GM10266 (cell line): Measurements from ENCODE around the gene RANBP17.

Experiments
- DNase-seq: peaks from one replicate; pipeline ENCODE4 v3.0.0; 2012; ENCODE audit errors: extremely low spot score
- TF ChIP-seq, protein P1 (sequence below): IDR thresholded peaks from 2 replicates; pipeline ENCODE4 v1.5.1; 2012; ENCODE audit warnings: mild to moderate bottlenecking, low read depth; ENCODE audit not compliant: control insufficient read depth, insufficient read depth; ENCODE audit errors: missing control alignments

Gene RANBP17

DNA sequence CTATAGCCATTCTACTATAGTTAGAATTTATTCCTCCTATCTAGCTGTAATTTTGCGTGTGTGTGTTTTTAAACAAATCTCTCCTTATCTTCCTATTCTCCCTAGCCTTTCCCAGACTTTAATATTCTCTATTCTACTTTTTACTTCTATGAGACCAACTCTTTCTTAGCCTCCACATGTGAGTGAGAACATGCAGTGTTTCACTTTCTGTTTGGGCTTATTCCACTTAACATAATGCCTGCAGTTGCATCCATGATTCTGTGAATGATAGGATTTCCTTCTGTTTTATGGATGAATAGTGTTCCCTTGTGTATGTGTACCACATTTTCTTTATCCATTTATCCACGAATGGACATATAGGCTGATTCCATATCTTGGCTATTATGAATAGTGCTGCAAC, 254.9 kb downstream of the RANBP17 start:
- DNase-seq, result no peak
- TF ChIP-seq, protein P1, sequence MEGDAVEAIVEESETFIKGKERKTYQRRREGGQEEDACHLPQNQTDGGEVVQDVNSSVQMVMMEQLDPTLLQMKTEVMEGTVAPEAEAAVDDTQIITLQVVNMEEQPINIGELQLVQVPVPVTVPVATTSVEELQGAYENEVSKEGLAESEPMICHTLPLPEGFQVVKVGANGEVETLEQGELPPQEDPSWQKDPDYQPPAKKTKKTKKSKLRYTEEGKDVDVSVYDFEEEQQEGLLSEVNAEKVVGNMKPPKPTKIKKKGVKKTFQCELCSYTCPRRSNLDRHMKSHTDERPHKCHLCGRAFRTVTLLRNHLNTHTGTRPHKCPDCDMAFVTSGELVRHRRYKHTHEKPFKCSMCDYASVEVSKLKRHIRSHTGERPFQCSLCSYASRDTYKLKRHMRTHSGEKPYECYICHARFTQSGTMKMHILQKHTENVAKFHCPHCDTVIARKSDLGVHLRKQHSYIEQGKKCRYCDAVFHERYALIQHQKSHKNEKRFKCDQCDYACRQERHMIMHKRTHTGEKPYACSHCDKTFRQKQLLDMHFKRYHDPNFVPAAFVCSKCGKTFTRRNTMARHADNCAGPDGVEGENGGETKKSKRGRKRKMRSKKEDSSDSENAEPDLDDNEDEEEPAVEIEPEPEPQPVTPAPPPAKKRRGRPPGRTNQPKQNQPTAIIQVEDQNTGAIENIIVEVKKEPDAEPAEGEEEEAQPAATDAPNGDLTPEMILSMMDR, result no peak

DNA sequence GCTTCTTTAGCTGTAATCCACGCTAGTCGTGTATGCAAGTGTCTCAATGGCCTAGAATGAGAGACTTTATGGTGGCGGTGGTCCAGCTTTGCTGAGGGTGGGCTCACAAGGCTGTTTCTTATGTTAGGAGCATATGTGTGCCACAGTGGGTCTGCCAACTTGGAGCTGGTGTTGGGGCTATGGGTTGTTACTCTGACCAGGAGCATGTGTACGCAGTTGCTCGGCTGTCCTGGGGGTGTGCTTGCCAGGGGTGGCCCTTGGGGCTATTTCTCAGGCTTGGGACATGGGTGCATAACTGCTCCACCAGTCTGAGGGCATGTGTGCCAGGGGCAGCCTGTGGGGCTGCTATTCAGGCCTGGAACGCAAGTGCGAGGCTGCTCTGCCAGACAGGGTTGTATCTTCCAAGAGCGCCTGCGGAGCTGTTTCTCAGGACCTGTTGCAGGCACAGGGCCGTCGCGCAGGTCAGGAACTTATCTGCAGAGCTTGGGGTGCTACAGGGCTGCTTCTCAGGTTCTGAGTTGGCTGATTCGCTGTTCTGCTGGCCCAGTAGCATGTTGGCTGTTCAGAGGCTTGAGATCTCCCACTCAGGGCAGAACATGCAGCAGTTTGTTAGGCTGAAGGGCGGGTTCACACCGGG, 259.3 kb downstream of the RANBP17 start:
- DNase-seq, result no peak
- TF ChIP-seq, protein P1, result no peak

DNA sequence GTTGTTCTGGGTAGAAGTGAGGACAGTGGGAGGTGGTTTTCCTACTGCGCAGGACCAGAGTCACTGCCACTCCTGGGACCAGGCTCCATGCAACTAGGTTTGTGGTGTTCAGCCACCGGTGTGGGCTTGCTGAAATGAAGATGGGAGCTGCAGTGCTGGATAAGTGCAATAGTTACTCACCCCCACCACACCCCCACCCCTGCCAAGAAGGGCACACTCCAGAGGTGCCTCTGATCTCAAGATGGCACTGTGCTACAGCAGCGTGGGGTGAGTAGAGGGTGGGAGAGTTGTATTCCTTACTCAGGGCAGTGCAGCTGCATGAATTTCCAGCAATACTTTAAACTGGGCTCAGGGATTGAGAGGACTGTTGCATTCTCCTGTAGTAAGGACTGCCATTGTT, 259.8 kb downstream of the RANBP17 start:
- DNase-seq, result no peak
- TF ChIP-seq, protein P1, result no peak

DNA sequence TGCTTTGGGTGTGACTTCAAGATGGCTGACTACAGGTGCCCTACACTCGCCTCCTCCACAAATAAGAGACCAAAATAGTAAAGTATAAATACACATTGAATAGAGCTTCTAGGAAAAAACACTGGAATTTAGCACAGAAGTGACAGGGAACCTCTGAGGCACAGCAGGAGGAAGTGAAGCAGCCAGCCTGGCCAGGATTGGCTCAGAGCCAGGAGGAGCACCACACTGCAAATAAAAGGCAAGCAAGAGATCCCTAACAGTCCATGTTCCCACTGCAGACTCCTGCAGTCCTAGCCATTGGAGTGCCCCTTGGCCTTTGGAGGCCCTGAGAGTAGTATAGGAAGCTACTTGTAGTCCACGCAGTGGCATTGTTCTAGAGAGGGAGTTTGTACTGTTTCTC, 260.6 kb downstream of the RANBP17 start:
- DNase-seq, result no peak

DNA sequence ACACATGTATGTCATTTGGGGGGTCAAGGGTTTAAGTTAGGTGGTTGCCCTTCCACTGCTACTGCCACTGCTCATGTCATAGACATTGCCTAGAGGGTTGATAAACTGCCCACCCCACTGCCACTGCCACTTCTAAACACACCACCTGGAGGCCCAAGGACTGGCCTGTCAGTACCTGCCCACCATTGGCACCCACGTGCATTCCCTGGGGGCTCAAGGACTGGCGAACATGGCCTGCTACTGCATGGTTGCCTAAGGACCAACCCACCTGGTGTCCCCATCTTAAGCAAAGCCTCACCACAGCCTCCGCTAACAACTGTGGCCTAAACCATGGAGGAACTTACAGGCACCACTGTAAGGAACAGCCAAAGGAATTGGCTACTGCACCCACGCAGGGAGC, 261.6 kb downstream of the RANBP17 start:
- DNase-seq, result no peak
- TF ChIP-seq, protein P1, result no peak

More for the DNA sequence above, 260.6 kb downstream of the RANBP17 start:
- TF ChIP-seq, protein P1, result no peak

DNA sequence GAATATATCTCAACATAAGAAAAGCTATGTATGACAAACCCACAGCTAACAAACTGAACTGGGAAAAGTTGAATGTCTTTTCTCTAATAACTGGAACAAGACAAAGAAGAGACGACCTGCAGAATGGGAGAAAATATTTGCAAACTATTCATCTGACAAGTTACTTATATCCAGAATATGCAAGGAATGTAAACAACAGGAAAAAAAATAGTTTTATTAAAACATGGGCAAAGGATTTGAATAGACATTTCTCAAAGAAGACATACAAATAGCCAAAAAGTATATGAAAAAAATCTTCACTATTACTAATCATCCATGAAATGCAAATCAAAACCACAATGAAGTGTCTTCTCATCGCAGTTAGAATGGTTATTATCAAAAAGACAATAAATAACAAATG, 265.5 kb downstream of the RANBP17 start:
- DNase-seq, result no peak
- TF ChIP-seq, protein P1, result no peak

DNA sequence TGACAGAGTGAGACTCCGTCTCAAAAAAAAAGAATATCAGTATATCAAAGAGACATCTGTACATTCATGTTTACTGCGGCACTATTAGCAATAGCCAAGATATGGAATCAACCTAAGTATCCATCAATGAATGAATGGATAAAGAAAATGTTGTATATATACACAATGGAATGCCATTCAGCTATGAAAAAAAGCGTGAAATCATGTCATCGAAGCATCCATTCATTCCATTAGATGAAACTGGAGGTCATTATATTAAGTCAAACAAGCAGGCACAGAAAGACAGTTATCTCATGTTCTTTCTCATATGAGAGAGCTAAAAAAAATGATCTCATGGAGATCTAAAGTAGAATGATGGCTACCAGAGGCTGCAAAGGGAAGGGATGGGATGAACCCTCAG, 266.3 kb downstream of the RANBP17 start:
- DNase-seq, result no peak
- TF ChIP-seq, protein P1, result no peak
